ENCODE results near the gene NRG2.

The NRG2 gene

DNA sequence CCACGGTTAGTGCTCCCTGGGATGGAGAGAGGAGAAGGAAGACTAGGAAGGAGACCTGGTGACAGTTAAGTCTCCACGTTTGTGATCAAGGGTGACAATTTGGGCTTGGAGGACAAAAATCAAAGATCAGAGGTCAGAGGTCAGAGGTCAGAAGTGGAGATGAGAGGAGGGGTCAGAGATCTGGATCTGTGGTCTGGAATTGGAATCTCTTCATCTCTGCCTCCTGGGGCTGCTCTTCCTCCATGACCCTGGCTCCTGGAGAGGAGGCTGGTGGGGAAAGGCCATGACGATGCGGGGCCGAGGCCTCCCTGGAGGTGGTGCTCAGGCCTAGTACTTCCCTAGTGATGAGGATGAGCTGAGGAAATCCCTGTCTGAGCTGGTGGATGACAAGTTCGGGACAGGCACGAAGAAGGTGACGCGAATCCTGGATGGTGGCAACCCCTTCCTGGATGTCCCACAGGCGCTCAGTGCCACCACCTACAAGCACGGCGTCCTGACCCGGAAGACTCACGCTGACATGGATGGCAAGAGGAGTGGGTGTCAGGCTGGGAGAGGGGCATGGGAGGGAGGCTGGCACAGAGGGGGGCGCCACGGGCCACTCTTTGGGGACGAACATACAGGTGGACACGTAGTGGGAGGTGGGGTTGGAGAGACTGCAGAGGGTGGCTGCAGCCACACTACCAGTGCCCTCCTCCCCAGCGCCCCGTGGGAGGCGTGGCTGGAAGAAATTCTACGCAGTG lies 206.5 kb downstream of the NRG2 start:
- TF ChIP-seq EZH2phosphoT487 (conservative IDR thresholded peaks at IDR 0.05; ENCODE audit: low read length), result no peak
- TF ChIP-seq, protein P1, sequence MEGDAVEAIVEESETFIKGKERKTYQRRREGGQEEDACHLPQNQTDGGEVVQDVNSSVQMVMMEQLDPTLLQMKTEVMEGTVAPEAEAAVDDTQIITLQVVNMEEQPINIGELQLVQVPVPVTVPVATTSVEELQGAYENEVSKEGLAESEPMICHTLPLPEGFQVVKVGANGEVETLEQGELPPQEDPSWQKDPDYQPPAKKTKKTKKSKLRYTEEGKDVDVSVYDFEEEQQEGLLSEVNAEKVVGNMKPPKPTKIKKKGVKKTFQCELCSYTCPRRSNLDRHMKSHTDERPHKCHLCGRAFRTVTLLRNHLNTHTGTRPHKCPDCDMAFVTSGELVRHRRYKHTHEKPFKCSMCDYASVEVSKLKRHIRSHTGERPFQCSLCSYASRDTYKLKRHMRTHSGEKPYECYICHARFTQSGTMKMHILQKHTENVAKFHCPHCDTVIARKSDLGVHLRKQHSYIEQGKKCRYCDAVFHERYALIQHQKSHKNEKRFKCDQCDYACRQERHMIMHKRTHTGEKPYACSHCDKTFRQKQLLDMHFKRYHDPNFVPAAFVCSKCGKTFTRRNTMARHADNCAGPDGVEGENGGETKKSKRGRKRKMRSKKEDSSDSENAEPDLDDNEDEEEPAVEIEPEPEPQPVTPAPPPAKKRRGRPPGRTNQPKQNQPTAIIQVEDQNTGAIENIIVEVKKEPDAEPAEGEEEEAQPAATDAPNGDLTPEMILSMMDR (IDR thresholded peaks at IDR 0.05; ENCODE audit: insufficient read depth, low read length, poor library complexity, severe bottlenecking), result no peak
- no peaks in the 10 kb centered on the region for H3K27me3 ChIP-seq (ENCODE audit: low read length)
- no peaks in the 10 kb centered on the region for H3F3A ChIP-seq (ENCODE audit: insufficient read depth)
- H3K9me2 ChIP-seq (replicated peaks; ENCODE audit: insufficient read depth, low read length), result no peaks in the 10 kb centered on the region
- no peak overlapping the region for H3K4me2 ChIP-seq (ENCODE audit: low read depth, low read length, poor library complexity, severe bottlenecking)
- H3K9me3 ChIP-seq (ENCODE audit: insufficient read depth, low read length), result no peaks in the 10 kb centered on the region
- no peak overlapping the region for H2AFZ ChIP-seq (ENCODE audit: low read depth, low read length, severe bottlenecking)
- H3K9ac ChIP-seq (ENCODE audit: low read length), result no peak overlapping the region
- H3K79me2 ChIP-seq (ENCODE audit: insufficient read depth, low read length), result no peaks in the 10 kb centered on the region
- H3K27ac ChIP-seq (ENCODE audit: low read depth, low read length), result no peak overlapping the region
- H3K4me3 ChIP-seq (ENCODE audit: insufficient read depth, low read length, poor library complexity, severe bottlenecking), result no peak overlapping the region
- no peaks in the 10 kb centered on the region for H3K36me3 ChIP-seq (ENCODE audit: low read length)
- H4K20me1 ChIP-seq (ENCODE audit: low read depth, low read length), result no peaks in the 10 kb centered on the region

DNA sequence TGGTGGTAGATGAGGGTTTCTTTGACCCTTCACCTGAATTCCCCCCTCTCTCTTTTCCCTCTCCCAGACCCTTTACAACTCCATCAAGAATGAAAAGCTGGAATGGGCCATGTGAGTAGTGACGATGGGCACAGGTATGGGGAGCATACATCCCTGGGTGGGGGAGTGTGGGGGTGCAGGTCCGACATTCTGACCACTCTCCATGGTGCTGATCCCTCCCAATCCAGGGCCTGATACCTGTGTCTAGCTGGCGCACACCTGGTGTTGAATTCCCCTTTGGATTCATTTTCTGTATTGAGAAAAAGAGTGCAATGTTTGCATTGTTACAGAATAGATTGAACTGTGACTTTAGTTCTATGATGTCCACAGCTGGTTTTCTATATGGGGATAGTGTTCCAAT lies 207.4 kb downstream of the NRG2 start:
- Histone ChIP-seq H3K27ac (ENCODE audit: low read depth, low read length) (no peak overlapping the region), H3K36me3 (ENCODE audit: low read length) (no peaks in the 10 kb centered on the region), H3K9me3 (ENCODE audit: insufficient read depth, low read length) (no peaks in the 10 kb centered on the region), H3K4me3 (ENCODE audit: insufficient read depth, low read length, poor library complexity, severe bottlenecking) (no peak overlapping the region), H2AFZ (ENCODE audit: low read depth, low read length, severe bottlenecking) (no peak overlapping the region), H3K4me2 (ENCODE audit: low read depth, low read length, poor library complexity, severe bottlenecking) (no peak overlapping the region), H4K20me1 (ENCODE audit: low read depth, low read length) (no peaks in the 10 kb centered on the region), H3K9ac (ENCODE audit: low read length) (no peak overlapping the region), H3K27me3 (ENCODE audit: low read length) (no peaks in the 10 kb centered on the region), H3F3A (ENCODE audit: insufficient read depth) (no peaks in the 10 kb centered on the region), H3K79me2 (ENCODE audit: insufficient read depth, low read length) (no peaks in the 10 kb centered on the region), H3K9me2 (replicated peaks; ENCODE audit: insufficient read depth, low read length) (no peaks in the 10 kb centered on the region)
- TF ChIP-seq EZH2phosphoT487 (conservative IDR thresholded peaks at IDR 0.05; ENCODE audit: low read length), result no peak
- TF ChIP-seq, protein P1 (IDR thresholded peaks at IDR 0.05; ENCODE audit: insufficient read depth, low read length, poor library complexity, severe bottlenecking), result no peak

DNA sequence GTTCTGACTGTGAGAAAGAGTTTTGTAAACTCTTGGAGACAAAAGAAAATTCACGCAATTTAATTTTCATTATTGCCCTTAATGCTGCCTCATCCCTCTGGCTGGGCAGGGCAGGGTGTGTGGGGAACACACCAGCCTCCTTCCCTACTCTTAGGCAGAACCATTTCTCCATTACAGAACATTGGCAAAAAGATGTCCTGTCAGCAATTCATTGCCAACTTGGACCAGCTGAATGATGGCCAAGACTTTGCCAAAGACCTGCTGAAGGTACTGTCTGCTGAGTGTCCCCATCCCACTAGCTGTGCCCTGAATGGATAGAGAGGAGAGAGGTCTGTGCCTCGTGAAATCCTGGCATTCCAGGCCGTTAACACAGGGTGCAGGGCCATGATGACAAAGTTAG lies 209.6 kb downstream of the NRG2 start:
- H3F3A ChIP-seq (ENCODE audit: insufficient read depth), result no peaks in the 10 kb centered on the region

More for the DNA sequence above, 209.6 kb downstream of the NRG2 start:
- H4K20me1 ChIP-seq (ENCODE audit: low read depth, low read length), result no peaks in the 10 kb centered on the region
- H3K4me3 ChIP-seq (ENCODE audit: insufficient read depth, low read length, poor library complexity, severe bottlenecking), result no peak overlapping the region
- TF ChIP-seq, protein P1 (IDR thresholded peaks at IDR 0.05; ENCODE audit: insufficient read depth, low read length, poor library complexity, severe bottlenecking), result no peak
- no peak for TF ChIP-seq EZH2phosphoT487 (conservative IDR thresholded peaks at IDR 0.05; ENCODE audit: low read length)
- no peak overlapping the region for H3K4me2 ChIP-seq (ENCODE audit: low read depth, low read length, poor library complexity, severe bottlenecking)
- no peak overlapping the region for H2AFZ ChIP-seq (ENCODE audit: low read depth, low read length, severe bottlenecking)
- no peaks in the 10 kb centered on the region for H3K9me3 ChIP-seq (ENCODE audit: insufficient read depth, low read length)
- H3K36me3 ChIP-seq (ENCODE audit: low read length), result no peaks in the 10 kb centered on the region
- H3K27me3 ChIP-seq (ENCODE audit: low read length), result no peaks in the 10 kb centered on the region
- H3K9ac ChIP-seq (ENCODE audit: low read length), result no peak overlapping the region
- no peaks in the 10 kb centered on the region for H3K9me2 ChIP-seq (replicated peaks; ENCODE audit: insufficient read depth, low read length)
- no peak overlapping the region for H3K27ac ChIP-seq (ENCODE audit: low read depth, low read length)
- no peaks in the 10 kb centered on the region for H3K79me2 ChIP-seq (ENCODE audit: insufficient read depth, low read length)
